Measurements from ENCODE around the gene GAREM2.

GAREM2 gene

DNA sequence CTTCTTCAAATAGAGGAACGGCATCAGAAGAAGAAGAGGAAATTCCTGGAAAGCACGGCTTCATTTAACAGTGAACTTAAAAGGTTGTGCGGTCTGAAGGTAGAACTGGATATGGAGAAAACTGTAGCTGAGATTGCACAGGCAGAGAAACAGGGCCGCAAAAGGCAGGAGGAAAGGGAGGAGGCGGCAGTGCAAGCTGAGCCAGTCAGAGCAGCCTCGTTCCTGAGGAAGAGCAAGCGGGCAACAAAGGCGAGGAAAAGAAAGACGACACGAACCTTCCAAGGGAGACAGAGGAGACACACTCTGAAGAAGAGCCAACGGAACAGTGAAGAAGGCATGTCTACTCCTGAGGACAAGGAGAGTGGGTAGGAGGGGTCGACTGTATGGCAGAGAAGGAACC is 22.6 kb upstream of the GAREM2 start:
- TF ChIP-seq, protein P1, sequence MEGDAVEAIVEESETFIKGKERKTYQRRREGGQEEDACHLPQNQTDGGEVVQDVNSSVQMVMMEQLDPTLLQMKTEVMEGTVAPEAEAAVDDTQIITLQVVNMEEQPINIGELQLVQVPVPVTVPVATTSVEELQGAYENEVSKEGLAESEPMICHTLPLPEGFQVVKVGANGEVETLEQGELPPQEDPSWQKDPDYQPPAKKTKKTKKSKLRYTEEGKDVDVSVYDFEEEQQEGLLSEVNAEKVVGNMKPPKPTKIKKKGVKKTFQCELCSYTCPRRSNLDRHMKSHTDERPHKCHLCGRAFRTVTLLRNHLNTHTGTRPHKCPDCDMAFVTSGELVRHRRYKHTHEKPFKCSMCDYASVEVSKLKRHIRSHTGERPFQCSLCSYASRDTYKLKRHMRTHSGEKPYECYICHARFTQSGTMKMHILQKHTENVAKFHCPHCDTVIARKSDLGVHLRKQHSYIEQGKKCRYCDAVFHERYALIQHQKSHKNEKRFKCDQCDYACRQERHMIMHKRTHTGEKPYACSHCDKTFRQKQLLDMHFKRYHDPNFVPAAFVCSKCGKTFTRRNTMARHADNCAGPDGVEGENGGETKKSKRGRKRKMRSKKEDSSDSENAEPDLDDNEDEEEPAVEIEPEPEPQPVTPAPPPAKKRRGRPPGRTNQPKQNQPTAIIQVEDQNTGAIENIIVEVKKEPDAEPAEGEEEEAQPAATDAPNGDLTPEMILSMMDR (IDR thresholded peaks at IDR 0.05; ENCODE audit: insufficient read depth, low read length, missing control alignments), result no peak
- CTCF ChIA-PET, result interaction anchor here (1.0 to 12.3 kb wide), 3 partner anchors 159 to 450 kb away, joined by 3 to 247 read pairs (median 189); no protein-coding TSS in a partner anchor
- no peak for DNase-seq (ENCODE audit: low read depth, low spot score)
- POLR2A ChIA-PET, result no interaction called here
- H3K4me3 ChIP-seq (ENCODE audit: low read depth, low read length), result no peak overlapping the region

DNA sequence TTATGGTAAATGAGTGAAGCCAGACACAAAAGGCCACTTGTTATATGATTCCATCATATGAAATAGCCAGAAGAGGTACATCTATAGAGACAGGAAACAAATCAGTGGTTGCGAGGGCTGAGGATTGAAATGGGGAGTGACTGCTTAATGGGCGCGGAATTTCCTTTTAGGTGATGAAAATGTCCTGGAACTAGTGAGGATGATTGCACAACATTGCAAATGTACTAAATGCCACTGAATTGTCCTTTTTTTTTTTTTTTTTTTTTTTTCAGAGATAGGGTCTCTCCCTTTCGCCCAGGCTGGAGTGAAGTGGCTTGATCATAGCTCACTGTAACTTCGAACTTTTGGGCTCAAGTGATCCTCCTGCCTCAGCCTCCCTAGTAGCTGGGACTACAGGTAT is 15.3 kb upstream of the GAREM2 start:
- CTCF ChIA-PET, result no interaction called here
- POLR2A ChIA-PET, result no interaction called here
- H3K4me3 ChIP-seq (ENCODE audit: low read depth, low read length), result no peak overlapping the region
- DNase-seq (ENCODE audit: low read depth, low spot score), result no peak
- TF ChIP-seq, protein P1 (IDR thresholded peaks at IDR 0.05; ENCODE audit: insufficient read depth, low read length, missing control alignments), result no peak

DNA sequence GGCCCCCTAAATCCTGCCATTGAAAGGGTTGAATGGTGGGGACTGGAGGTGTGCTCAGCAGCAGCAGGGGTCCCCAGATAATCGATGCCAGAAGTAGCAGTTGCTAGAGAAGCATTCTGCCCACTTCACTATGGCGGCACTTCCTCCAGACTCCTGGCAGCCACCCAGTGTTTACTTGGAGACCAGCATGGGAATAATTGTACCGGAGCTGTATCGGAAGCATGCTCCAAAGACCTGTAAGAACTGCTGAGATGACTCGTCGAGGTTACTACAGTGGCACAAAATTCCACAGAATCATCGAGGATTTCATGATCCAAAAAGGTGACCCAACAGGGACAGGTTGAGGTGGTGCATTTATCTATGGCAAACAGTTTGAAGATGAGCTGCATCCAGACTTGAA is 11.0 kb upstream of the GAREM2 start:
- POLR2A ChIA-PET, result no interaction called here
- CTCF ChIA-PET, result interaction anchor here (1.0 kb wide), 1 partner anchor 17 kb away, joined by 3 read pairs; no protein-coding TSS in a partner anchor
- H3K4me3 ChIP-seq (ENCODE audit: low read depth, low read length), result no peak overlapping the region
- no peak for DNase-seq (ENCODE audit: low read depth, low spot score)
- TF ChIP-seq, protein P1 (IDR thresholded peaks at IDR 0.05; ENCODE audit: insufficient read depth, low read length, missing control alignments), result no peak

DNA sequence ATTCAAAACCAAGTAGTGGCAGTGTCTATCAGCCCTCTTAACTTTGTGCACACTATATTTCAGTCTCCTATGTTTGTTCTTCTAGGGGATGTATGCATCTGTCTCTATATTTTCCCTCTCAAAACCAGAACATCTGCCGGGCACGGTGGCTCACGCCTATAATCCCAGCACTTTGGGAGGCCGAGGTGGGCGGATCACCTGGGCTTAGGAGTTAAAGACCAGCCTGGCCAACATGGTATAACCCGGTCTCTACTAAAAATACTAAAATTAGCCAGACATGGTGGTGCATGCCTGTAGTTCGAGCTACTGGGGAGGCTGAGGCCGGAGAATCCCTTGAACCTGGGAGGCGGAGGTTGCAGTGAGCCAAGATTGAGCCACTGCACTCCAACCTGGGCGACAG is 9.9 kb upstream of the GAREM2 start:
- POLR2A ChIA-PET, result no interaction called here
- TF ChIP-seq, protein P1 (IDR thresholded peaks at IDR 0.05; ENCODE audit: insufficient read depth, low read length, missing control alignments), result no peak
- H3K4me3 ChIP-seq (ENCODE audit: low read depth, low read length), result no peak overlapping the region
- CTCF ChIA-PET, result interaction anchor here (1.0 kb wide), 1 partner anchor 18 kb away, joined by 3 read pairs; no protein-coding TSS in a partner anchor
- DNase-seq (ENCODE audit: low read depth, low spot score), result no peak

DNA sequence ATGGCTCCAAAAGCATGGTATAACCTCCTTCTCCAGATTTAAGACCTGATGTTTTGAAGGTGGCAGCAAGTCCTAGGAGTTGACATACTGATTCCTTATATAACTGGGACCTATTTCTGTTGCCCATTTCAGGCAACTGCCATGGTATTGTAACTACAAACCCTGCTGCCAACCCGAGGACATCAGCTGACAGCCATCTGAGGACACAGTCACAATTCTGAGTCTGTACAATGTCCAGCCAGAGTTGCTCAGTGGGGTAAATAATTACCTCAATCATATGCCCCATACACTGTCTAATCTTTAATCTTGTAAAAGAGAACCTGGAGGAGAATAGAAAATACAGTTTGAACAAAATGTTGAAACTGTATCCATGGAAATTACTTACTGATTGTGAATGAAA is 8.7 kb upstream of the GAREM2 start:
- no peak for DNase-seq (ENCODE audit: low read depth, low spot score)
- TF ChIP-seq, protein P1 (IDR thresholded peaks at IDR 0.05; ENCODE audit: insufficient read depth, low read length, missing control alignments), result no peak
- H3K4me3 ChIP-seq (ENCODE audit: low read depth, low read length), result no peak overlapping the region
- ChIA-PET CTCF (no interaction called here), POLR2A (no interaction called here)

DNA sequence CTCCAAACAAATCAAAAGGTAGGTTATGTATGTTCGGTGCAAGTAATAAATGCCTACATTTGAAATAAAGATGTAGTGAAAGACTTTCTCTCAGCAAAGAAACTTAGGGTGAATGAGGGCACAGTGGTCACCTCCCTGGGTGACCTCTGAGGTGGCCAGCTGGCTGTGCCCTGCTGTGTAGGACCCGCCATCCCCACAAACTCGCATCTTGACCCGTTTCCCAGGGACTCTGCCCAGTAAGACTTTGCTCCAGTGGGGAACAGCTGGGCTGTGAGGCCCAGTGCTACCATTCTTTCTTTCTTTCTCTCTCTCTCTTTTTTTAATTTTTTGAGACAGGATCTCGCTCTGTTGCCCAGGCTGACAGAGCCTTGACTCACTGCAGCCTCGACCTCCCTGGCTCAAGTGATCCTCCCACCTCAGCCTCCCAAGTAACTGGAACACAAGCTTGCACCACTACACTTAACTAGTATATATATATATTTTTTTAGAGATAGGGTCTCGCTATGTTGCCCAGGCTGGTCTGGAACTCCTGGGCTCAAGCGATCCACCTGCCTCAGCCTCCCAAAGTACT is 8.2 kb upstream of the GAREM2 start:
- ChIA-PET CTCF (interaction anchor here (1.4 to 1.7 kb wide), 2 partner anchors 20 to 174 kb away, joined by 3 to 5 read pairs; no protein-coding TSS in a partner anchor), POLR2A (no interaction called here)
- H3K4me3 ChIP-seq (ENCODE audit: low read depth, low read length), result no peak overlapping the region
- no peak for DNase-seq (ENCODE audit: low read depth, low spot score)
- TF ChIP-seq, protein P1 (IDR thresholded peaks at IDR 0.05; ENCODE audit: insufficient read depth, low read length, missing control alignments), result no peak

Data from AG04449 (cell line).